ELR (cell line): ENCODE results near the gene SASS6.
"Not testable (repeated sequence)": the region's sequence is repeated elsewhere in the genome, so short reads cannot be mapped to it uniquely, and the experiment has no call there.

ENCODE experiments used
- DNase-seq: peaks from one replicate; pipeline ENCODE4 v3.0.0-alpha.2; 2015; ENCODE audit warnings: low read depth

The SASS6 gene

DNA sequence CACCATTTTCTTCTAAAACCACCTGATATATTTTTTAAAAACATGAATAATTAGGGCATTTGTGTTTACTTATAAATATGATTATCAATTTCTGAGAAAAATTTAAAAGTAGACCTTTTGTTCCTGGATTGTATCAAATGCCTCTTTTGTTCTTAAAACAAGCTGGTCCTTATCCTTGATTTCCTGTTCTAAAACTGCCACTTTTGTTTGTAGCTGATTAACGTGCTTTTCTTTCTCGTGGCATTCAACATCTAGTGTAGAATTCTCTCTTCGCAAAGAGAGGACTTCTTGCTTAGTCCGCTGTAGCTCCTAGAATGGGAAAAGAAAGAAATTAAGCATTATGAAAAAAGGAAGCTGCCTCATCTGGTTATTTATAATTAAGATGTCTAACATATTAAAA lies 25.0 kb downstream of the SASS6 start:
- DNase-seq: no peak

DNA sequence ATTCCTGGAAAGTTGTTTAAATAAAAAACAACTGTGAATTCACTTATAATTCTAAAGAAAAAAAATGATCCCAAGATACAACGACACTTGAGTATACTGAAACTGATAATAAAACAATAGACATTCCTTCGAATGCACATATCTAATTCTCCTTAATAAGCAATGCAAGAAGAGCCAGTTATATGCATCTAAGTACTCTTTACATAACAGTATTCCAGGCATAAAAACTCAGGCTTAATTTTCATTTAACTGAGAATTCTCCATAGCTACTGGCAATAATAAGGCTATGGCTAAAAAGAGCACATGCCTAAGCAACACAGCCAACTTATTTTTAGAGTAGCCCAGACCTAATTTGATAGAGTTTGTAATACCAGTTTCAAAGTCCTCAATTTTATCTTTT lies 31.2 kb downstream of the SASS6 start:
- no peak for DNase-seq

DNA sequence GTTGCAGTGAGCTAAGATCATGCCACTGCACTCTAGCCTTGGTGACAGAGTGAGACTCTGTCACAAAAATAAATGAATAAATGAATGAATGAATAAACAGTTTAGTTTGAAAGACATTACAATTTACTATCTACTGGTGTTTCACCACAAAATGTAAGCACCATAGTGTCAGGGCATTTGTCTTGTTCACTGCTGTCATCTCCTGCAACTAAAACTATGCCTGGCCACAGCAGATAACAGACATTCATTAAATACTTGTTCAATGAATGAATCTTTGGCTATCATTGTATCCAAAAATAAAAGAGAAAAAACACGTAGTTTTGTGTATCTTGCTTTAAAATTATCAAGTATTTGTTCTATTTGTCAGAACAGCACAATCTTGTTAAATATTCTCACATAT lies 32.5 kb downstream of the SASS6 start:
- DNase-seq: no peak

DNA sequence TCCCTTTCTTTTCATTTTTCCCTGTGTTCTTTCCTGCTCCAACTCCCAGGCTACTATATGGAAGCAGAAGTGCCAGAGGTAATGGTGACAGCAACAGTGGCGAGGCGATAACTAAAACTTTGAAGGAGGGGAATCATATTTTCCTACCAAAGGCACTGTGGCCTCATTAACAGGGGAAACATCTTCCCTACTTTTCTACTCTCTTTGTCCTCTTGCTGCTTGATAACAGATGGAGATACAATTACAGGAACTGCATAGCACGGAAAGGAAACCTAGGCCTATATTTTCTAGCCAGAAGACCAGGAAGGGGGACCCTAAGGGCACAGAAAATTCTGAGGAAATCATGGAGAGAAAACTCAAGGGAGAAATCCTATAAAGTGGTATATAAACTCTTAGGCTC lies 42.3 kb downstream of the SASS6 start:
- DNase-seq: no peak

- no peak for DNase-seq
These were observed 43.6 kb downstream of the SASS6 start for GRCh38 chr1:100089082-100089481.

- no peak for DNase-seq
These were observed 45.3 kb downstream of the SASS6 start for GRCh38 chr1:100087396-100087795.

- DNase-seq: no peak
These were observed 52.4 kb downstream of the SASS6 start for GRCh38 chr1:100080331-100080730.

GRCh38 chr1:100077531-100077930 lies 55.2 kb downstream of the SASS6 start:
- no peak for DNase-seq

- no peak for DNase-seq
These were observed 56.0 kb downstream of the SASS6 start for GRCh38 chr1:100076744-100077143.

DNA sequence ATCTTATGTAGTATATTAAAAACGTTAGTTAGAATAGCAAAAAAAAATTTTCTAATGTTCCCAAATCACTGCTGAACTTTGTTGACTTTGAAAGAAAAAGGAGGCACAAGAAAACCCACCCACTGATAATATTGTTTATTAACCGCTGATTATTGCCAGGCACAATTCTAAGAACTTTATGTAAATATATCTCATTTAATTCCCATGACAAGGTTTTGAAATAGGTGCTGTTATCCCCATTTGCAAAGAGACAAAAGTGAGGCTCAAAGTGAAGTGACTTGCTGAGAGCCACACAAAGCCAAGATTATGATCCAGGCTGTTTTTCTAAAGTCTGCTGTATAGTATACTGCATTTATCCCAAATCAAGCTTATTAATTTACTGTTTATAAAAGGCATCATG lies 56.4 kb downstream of the SASS6 start:
- DNase-seq: no peak

DNA sequence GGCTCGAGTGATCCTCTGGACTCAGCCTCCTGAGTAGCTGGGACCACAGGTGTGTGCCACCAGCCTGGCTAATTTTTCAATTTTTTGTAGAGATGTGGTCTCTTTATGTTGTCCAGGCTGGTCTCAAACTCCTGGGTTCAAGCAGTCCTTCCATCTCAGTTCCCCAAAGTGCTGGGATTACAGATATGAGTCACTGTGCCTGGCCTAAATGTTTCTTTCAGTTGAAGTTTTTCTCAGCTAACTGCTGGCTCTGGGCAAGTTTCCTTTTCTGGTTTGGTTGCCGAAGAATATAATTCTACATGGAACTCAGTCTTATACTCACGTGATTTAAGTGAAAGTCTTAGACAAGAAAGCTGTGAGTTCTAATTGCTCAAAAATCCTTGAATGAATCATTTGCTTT lies 57.0 kb downstream of the SASS6 start:
- no peak for DNase-seq

- no peak for DNase-seq
These were observed 57.9 kb downstream of the SASS6 start for GRCh38 chr1:100074604-100075395.

- no peak for DNase-seq
These were observed 59.2 kb downstream of the SASS6 start for GRCh38 chr1:100073531-100073930.

DNA sequence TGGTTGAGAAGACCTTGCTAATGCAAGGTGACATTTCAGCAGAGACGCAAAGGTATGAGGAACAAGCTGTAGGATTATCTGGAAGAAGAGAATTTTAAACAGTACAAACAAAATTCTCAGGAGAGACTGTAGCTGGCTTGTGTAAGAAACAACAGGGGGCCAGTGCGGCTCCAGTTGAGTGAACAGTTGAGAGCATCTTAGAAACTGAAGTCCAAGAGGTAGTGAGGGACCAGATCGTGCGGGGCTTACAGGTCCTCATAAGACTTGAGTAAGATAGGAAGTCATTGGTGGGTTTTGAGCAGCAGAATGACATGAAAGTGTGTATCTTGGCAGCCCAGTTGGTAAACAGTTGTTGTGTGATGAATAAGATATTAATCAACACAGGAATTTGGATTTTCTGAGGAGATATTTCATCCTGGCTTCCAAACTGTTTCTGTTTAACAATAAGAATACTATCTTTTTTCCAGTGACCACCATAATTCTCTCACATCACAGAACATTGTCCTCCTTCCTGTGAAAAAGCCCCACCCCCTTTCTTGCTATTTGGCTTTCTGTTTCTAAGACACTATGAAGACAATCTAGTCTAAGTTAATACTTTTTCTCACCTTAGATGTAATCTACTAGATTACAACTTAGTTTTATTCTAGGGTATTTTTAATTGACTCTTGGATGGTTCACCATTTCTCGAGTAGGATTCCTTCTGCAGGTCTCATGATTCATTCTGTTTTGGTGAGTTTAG lies 62.4 kb downstream of the SASS6 start:
- no peak for DNase-seq

DNA sequence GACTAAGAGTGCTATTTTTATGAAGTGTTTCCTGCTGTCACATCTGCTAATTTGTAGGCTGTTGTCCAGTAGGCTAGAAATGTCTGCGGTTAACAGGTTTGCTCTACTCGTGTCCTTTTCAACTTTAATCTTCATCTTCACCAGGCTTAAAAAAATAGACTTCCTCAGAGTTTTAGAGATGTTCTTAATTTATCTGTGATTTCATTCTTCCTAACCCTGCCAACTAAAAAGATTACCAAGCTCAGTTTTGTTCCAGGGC lies 66.8 kb downstream of the SASS6 start:
- no peak for DNase-seq

- peak; percentile 16 for DNase-seq
These were observed 67.4 kb downstream of the SASS6 start for GRCh38 chr1:100065183-100065968.

GRCh38 chr1:100061681-100062080 lies 71.0 kb downstream of the SASS6 start:
- no peak for DNase-seq

DNA sequence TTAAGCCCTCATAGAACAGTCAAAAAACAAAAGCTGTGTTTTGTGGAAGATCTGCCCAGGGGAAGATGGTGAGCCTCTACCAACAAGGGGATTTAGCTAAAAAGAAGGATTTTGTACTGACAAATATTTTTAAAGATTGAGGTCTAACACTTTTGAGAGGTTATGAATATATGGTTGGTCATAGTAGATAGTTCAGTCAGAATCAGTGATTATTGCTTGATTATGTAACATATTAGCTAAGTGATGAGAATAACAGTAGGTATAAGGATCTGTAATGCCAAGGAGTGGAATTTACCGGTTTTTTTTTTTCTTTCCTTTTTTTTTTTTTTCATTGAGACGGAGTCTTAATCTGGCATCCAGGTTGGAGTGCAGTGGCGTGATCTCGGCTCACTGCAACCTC lies 79.0 kb downstream of the SASS6 start:
- DNase-seq: no peak

- DNase-seq: no peak
These were observed 79.6 kb downstream of the SASS6 start for GRCh38 chr1:100053119-100053518.

DNA sequence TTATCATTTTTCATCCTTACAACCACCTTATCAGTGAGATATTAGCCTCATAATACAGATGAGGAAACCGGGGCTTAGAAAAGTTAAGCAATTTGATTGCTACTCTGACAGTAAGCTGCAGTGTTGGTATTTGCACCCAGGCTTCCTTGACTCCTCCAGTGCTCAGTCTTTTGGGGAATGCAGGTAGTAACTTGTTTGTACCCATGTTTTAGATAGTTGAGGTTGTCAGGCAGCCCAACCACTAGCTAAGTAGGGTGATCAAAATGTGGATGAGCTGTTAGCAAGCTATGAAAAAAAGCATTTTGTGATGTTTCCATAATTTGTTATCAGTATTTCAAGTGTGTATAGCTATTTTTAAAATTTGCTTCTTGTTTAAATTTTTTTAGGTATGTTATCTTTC lies 80.8 kb downstream of the SASS6 start:
- DNase-seq: no peak

- DNase-seq: no peak
These were observed 81.3 kb downstream of the SASS6 start for GRCh38 chr1:100051401-100051800.

- DNase-seq: no peak
These were observed 82.6 kb downstream of the SASS6 start for GRCh38 chr1:100050139-100050538.

- not testable (repeated sequence) for DNase-seq
These were observed 85.5 kb downstream of the SASS6 start for GRCh38 chr1:100047235-100047708.
